ENCODE data around the gene BCR.
A peak's percentile ranks its signal among the peaks of the same experiment; 100 is the strongest.

BCR gene

GRCh38 chr22:23245799-23246136 lies 65.5 kb downstream of the BCR start:
- DNase-seq (ENCODE audit: low spot score): no peak

GRCh38 chr22:23246982-23247766 lies 66.9 kb downstream of the BCR start:
- DNase-seq (ENCODE audit: low spot score): no peak

- no peak for DNase-seq (ENCODE audit: low spot score)
These were observed 68.3 kb downstream of the BCR start for GRCh38 chr22:23248583-23248982.

GRCh38 chr22:23250056-23250784 lies 69.9 kb downstream of the BCR start:
- DNase-seq (ENCODE audit: low spot score): peak; percentile 28

- no peak for DNase-seq (ENCODE audit: low spot score)
These were observed 70.6 kb downstream of the BCR start for GRCh38 chr22:23250785-23251363.

- peak; percentile 33 for DNase-seq (ENCODE audit: low spot score)
These were observed 71.3 kb downstream of the BCR start for GRCh38 chr22:23251445-23252093.

GRCh38 chr22:23253475-23254055 lies 73.3 kb downstream of the BCR start:
- no peak for DNase-seq (ENCODE audit: low spot score)

GRCh38 chr22:23255506-23256170 lies 75.3 kb downstream of the BCR start:
- no peak for DNase-seq (ENCODE audit: low spot score)

- no peak for DNase-seq (ENCODE audit: low spot score)
These were observed 76.0 kb downstream of the BCR start for GRCh38 chr22:23256171-23256932.

GRCh38 chr22:23256986-23257888 lies 76.9 kb downstream of the BCR start:
- no peak for DNase-seq (ENCODE audit: low spot score)

GRCh38 chr22:23257889-23258825 lies 77.8 kb downstream of the BCR start:
- no peak for DNase-seq (ENCODE audit: low spot score)

GRCh38 chr22:23258826-23259170 lies 78.5 kb downstream of the BCR start:
- DNase-seq (ENCODE audit: low spot score): no peak

- DNase-seq (ENCODE audit: low spot score): no peak
These were observed 79.8 kb downstream of the BCR start for GRCh38 chr22:23259916-23260644.

GRCh38 chr22:23260645-23261581 lies 80.6 kb downstream of the BCR start:
- no peak for DNase-seq (ENCODE audit: low spot score)

- no peak for DNase-seq (ENCODE audit: low spot score)
These were observed 81.7 kb downstream of the BCR start for GRCh38 chr22:23261900-23262450.

GRCh38 chr22:23262518-23263332 lies 82.4 kb downstream of the BCR start:
- no peak for DNase-seq (ENCODE audit: low spot score)
